Smooth muscle cell (in vitro differentiated cells): Measurements from ENCODE around the gene NPDC1. TPM values are rescaled to one million over a fixed set of nuclear protein-coding genes. Genes with fewer than 3 reads are reported as not detected.

ENCODE experiments used
- DNase-seq: peaks from one replicate; lab custom pipeline; 2025; ENCODE audit not compliant: unreplicated experiment; lab: John Stamatoyannopoulos, UW
- H2AFZ ChIP-seq: fragments of 200-600 bp; sonication (generic); 2 replicates; pipeline ENCODE4 v1.6.0; 2016; ENCODE audit warnings: antibody characterized with exemption, low read depth, mild to moderate bottlenecking
- H3F3A ChIP-seq: fragments of 200-600 bp; sonication (generic); 2 replicates; pipeline ENCODE4 v1.6.0; 2017; ENCODE audit warnings: antibody characterized with exemption, low read depth
- H3K27ac ChIP-seq: fragments of 200-600 bp; sonication (generic); 2 replicates; pipeline ENCODE4 v1.5.1; 2016; ENCODE audit warnings: low read depth, mild to moderate bottlenecking
- H3K27me3 ChIP-seq: fragments of 200-600 bp; sonication (generic); 2 replicates; pipeline ENCODE4 v1.6.1; 2016; ENCODE audit warnings: low read depth, mild to moderate bottlenecking
- H3K36me3 ChIP-seq: fragments of 200-600 bp; sonication (generic); 2 replicates; pipeline ENCODE4 v1.5.1; 2016; ENCODE audit warnings: low read depth
- H3K4me1 ChIP-seq: fragments of 200-600 bp; sonication (generic); 2 replicates; pipeline ENCODE4 v1.5.1; 2016; ENCODE audit warnings: low read depth
- H3K4me2 ChIP-seq: fragments of 200-600 bp; sonication (generic); 2 replicates; pipeline ENCODE4 v1.6.0; 2016; ENCODE audit warnings: mild to moderate bottlenecking
- H3K4me3 ChIP-seq: fragments of 200-600 bp; sonication (generic); 2 replicates; pipeline ENCODE4 v1.5.1; 2016; ENCODE audit warnings: mild to moderate bottlenecking
- H3K79me2 ChIP-seq: fragments of 200-600 bp; sonication (generic); 2 replicates; pipeline ENCODE4 v1.6.0; 2016; ENCODE audit warnings: low read depth, mild to moderate bottlenecking
- H3K9ac ChIP-seq: fragments of 200-600 bp; sonication (generic); 2 replicates; pipeline ENCODE4 v1.6.0; 2016; ENCODE audit warnings: low read depth
- H3K9me3 ChIP-seq: fragments of 200-600 bp; sonication (generic); replicated peaks from 2 replicates; pipeline ENCODE4 v1.5.1; 2016; ENCODE audit warnings: low read depth
- H4K20me1 ChIP-seq: fragments of 200-600 bp; sonication (generic); 2 replicates; pipeline ENCODE4 v1.6.0; 2016; ENCODE audit warnings: low read depth
- WGBS: methylation state at CpG from one replicate; pipeline ENCODE4 v1.1.7; 2016; ENCODE audit warnings: low lambda C conversion rate; 5-methylcytosine and 5-hydroxymethylcytosine counted together
- polyA plus RNA-seq: library from polyadenylated mRNA; unstranded; fragments of >200 nt; fragmentation: Nextera tagmentation; extraction: Ambion mirVana; gene quantifications from 2 replicates; pipeline ENCODE4 v1.2.1, GENCODE V29; 2016
- total RNA-seq: library from RNA; depleted of rRNA; stranded (reverse); fragments of >200 nt; gene quantifications from 2 replicates; pipeline ENCODE4 v1.2.3, GENCODE V29; 2014
- TF ChIP-seq, protein P1 (sequence below): fragments of 200-600 bp; sonication (generic); IDR thresholded peaks from 2 replicates; pipeline ENCODE4 v1.5.1; 2017; ENCODE audit warnings: borderline replicate concordance, mild to moderate bottlenecking, antibody characterized with exemption; ENCODE audit not compliant: insufficient read depth, poor library complexity, severe bottlenecking

Gene NPDC1
- total and polyA plus RNA-seq, 2 experiments from 2014 or later = 9.9 to 19.3 TPM

DNA sequence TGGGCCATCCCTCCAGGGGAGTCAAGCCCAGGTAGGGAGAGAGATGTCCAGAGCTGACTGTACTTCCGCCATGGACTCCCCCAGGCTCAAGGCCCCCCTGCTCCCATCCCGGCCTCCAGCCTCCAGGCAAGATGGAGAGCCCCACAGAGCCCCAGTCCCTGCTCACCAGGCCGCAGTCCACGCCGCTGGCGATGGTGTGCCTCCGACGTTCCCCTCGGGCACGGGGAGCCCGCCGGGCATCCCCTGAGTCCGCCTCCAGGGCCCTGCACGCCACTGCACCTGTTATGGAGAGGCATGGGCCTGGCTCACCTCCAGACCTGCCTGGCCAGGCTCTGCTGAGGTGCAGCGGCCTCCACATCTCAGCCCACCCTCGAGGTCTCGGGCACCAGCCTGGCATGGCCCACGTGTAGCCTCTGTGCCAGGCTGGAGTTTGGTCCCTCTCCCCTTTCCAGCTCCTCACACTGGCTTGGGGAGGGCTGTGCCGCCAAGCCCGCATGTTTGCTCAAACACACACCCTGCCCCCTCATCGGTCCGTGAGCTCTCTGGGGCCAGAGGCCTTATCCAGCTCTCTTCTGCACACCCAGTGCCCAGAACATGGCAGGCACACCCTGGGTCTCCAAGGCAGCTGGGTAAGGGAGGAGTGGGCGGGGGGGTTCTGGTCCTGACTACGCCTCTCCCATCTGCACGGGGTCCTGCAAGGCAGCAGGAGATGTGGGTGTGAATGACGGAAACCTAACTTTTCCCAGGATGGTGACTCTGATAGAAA, 20.3 kb upstream of the NPDC1 start:
- H3K4me3 ChIP-seq = no peak overlapping the region
- H3K36me3 ChIP-seq = no peaks in the 10 kb centered on the region
- H3K4me2 ChIP-seq = no peak overlapping the region
- no peak overlapping the region for H3K9ac ChIP-seq
- 94% methylated on average over 26 of the region's 26 CpGs for WGBS
- TF ChIP-seq, protein P1, sequence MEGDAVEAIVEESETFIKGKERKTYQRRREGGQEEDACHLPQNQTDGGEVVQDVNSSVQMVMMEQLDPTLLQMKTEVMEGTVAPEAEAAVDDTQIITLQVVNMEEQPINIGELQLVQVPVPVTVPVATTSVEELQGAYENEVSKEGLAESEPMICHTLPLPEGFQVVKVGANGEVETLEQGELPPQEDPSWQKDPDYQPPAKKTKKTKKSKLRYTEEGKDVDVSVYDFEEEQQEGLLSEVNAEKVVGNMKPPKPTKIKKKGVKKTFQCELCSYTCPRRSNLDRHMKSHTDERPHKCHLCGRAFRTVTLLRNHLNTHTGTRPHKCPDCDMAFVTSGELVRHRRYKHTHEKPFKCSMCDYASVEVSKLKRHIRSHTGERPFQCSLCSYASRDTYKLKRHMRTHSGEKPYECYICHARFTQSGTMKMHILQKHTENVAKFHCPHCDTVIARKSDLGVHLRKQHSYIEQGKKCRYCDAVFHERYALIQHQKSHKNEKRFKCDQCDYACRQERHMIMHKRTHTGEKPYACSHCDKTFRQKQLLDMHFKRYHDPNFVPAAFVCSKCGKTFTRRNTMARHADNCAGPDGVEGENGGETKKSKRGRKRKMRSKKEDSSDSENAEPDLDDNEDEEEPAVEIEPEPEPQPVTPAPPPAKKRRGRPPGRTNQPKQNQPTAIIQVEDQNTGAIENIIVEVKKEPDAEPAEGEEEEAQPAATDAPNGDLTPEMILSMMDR = no peak
- H3K27ac ChIP-seq = no peak overlapping the region
- no peaks in the 10 kb centered on the region for H3F3A ChIP-seq
- no peak overlapping the region for H2AFZ ChIP-seq
- no peak for DNase-seq
- H3K9me3 ChIP-seq = no peaks in the 10 kb centered on the region
- H4K20me1 ChIP-seq = no peaks in the 10 kb centered on the region
- H3K4me1 ChIP-seq = peaks cover 6% of the 10 kb centered on the region
- peaks cover 6% of the 10 kb centered on the region for H3K27me3 ChIP-seq
- H3K79me2 ChIP-seq = no peaks in the 10 kb centered on the region

DNA sequence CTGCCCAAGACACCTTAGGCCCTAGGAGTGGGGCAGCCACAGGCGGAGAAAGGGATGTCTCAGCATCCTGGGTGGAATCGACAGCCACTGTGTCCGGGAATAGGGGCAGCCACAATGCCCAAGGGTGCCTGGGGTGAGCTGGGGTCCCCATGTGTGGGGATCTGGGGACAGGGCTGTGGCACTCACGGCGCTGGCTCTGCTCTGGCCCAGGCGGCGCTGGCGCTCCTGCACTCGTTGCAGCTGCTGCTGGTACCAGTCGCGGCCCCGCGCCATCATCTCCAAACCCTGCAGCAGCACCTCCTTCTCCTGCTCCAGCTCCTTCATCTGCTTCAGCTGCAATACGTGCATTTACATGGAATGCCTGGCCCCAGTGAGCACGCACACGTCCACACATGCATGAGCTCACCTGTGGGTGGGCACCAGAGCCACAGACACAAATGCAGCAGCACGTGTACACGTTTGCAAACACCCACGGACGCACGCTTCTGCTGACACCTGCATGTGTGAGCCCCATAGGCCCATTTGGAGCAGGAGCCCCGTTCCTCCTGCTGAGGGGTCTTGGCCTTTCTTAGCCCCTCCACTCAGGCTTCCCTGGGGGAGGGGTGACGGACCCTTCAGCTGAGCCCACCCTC, 19.5 kb upstream of the NPDC1 start:
- Histone ChIP-seq H3K4me1 (no peaks in the 10 kb centered on the region), H4K20me1 (no peaks in the 10 kb centered on the region), H3F3A (no peaks in the 10 kb centered on the region), H2AFZ (no peak overlapping the region), H3K4me2 (no peak overlapping the region), H3K9ac (no peak overlapping the region), H3K79me2 (no peaks in the 10 kb centered on the region), H3K9me3 (no peaks in the 10 kb centered on the region), H3K27ac (no peak overlapping the region), H3K36me3 (no peaks in the 10 kb centered on the region), H3K27me3 (peaks cover 6% of the 10 kb centered on the region), H3K4me3 (no peak overlapping the region)
- TF ChIP-seq, protein P1 = no peak
- DNase-seq = no peak
- WGBS = 95% methylated on average over 21 of the region's 23 CpGs

DNA sequence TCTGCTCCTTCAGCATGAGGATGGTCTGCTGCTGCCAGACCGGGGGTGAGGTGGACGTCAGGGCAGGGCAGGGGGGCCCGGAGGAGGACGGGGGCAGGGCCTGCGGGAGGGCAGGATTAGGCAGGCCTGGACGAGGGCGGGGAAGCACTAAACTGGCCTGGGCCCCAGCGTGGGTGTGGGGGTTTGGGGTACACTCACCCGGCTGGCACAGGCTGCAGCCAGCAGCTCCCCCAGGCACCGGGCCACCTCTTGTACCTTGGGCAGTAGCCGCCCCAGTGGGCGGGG, 18.8 kb upstream of the NPDC1 start:
- H2AFZ ChIP-seq = no peak overlapping the region
- no peak overlapping the region for H3K27ac ChIP-seq
- TF ChIP-seq, protein P1 = no peak
- DNase-seq = no peak
- H3K4me3 ChIP-seq = no peak overlapping the region
- no peaks in the 10 kb centered on the region for H3K79me2 ChIP-seq
- no peak overlapping the region for H3K9ac ChIP-seq
- no peaks in the 10 kb centered on the region for H4K20me1 ChIP-seq
- no peaks in the 10 kb centered on the region for H3K4me1 ChIP-seq
- 86% methylated on average over 6 of the region's 12 CpGs for WGBS
- peaks cover 6% of the 10 kb centered on the region for H3K27me3 ChIP-seq
- H3F3A ChIP-seq = no peaks in the 10 kb centered on the region
- H3K36me3 ChIP-seq = no peaks in the 10 kb centered on the region
- H3K4me2 ChIP-seq = no peak overlapping the region
- H3K9me3 ChIP-seq = no peaks in the 10 kb centered on the region
